GM21528 (cell line): ENCODE measurements around the gene LEF1.
"Not testable (repeated sequence)": the region's sequence is repeated elsewhere in the genome, so short reads cannot be mapped to it uniquely, and the experiment has no call there.

Source experiments
- ATAC-seq: cut with Tn5 transposase; IDR thresholded peaks from one replicate; pipeline ENCODE4 v1.9.1; 2021; ENCODE audit warnings: mild to moderate bottlenecking, moderate library complexity; ENCODE audit not compliant: unreplicated experiment, low FRiP score

The LEF1 gene

DNA sequence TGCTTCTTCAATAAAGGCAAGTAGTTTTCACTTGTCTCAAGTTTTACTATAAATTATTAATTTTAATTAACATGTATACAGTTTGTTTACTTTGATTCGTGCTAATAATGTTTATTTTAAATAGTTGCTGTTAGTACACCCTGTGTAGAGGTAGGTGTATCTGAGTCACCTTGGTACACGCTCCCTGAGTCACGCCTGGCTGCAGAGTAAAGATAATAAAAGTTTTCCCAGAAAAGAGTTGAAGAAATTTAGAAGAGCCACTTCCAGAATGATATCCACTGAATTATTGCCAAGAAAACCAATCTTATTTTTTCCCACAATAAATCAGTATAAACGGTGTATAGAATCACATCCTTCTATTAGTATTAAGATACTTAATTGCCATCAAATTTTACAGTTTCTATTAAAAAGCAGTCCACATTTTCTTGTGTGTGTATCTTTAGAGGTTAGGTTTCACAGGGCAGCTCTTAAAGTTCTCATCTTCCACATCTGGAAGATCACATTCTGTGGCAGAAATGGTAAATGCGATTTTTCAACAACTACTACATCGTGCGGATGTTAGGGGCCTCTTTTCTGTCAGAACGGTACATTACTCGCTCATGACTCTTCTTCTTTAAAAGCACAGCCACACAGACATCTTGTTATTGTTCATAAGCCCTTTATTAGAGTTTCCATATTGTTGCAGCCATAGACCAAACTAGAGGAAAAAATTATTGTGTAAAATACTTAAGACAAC, 123.6 kb downstream of the LEF1 start:
- no peak for ATAC-seq

GRCh38 chr4:108043526-108043925, 125.2 kb downstream of the LEF1 start:
- no peak for ATAC-seq

DNA sequence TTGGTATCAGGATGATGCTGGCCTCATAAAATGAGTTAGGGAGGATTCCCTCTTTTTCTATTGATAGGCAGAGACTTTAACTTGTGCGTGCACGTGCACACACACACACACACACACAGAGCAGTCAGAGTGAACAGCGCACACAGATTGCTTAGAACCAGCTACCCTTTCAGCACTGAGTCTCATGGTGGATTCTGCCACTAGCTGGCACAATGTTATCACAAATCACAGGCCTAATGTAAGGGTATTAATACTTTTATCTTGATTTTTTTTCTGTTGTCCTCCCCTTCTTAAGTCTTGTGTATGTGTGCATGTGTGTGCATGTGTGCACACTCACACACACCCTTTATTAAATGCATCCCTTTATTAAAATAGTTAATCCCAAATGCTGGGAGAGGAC, 125.8 kb downstream of the LEF1 start:
- no peak for ATAC-seq

GRCh38 chr4:108037884-108038283, 130.8 kb downstream of the LEF1 start:
- no peak for ATAC-seq

DNA sequence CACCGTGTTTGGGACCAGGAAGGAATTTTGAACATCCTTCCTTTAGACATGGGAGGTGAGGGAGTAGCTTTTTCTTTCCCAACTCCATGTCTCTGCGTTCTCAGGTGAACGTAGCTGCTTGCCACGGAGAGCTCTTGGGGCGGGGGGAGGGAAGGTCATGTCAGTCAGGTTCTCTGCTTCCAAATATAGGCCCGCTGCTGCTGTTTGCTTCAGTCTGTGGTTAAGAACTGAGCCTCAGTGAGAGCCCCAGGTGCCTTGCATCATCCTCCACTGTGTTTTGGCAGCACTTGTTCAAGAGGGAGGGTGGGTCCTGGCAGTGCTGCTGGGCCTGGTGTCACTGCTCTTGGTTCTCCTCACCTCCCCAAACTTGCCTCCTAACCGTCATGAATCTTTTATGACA, 132.5 kb downstream of the LEF1 start:
- peak; percentile 81 for ATAC-seq

DNA sequence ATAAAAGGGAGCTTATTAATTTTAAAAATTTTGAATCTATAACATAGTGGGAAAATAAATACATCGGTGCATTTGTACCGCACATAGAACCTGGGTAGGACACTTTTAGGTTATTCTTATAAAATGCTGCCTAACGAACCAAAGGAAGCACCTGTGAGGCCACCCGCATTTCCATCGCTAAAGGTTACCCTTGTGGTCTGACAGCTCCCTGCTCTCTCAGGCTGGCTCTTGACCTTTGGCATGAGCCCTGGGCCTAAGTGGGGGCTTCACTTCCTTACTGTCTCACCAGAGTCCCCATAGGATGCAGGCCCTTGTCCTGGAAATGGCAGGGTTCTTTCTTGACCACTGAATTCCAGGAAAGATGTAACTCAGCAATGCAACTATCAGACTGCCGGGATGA, 133.0 kb downstream of the LEF1 start:
- ATAC-seq, result no peak

DNA sequence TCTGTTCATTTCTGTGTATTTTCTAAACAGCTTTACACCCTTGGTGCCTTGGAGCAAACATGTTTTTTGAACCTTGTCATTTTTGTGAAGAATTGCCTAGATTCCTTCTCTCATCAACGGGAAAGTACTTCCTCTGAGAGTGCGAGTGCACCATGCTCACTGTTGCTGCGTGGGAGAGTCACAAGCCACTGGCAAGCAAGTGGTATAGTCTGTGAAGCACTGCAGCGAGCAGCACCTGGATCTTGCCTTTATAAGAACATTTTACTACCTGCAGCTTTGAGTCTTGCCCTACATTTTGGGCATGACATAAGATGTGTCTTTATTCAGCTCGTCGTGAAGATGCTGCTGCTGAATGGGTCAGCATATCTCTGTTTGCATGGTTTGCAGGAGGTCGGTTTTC, 134.2 kb downstream of the LEF1 start:
- no peak for ATAC-seq

DNA sequence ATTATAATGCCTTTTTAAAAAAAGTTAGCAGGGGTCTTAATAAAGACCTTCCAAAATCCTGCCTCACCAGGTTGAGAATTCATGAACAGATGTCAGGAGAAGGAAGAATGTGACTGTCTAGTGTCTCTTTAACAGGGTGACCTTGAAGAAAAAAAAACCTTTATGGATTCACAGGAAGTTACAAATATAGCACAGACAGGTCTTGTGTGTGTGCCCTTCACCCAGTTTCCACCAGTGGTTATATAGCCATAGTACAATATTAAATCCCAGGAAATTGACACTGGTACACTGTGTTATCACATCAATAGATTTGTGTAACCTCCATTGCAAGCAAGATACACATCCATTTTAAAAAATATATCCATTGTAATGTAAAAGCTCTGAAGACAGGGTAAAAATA, 135.4 kb downstream of the LEF1 start:
- no peak for ATAC-seq

DNA sequence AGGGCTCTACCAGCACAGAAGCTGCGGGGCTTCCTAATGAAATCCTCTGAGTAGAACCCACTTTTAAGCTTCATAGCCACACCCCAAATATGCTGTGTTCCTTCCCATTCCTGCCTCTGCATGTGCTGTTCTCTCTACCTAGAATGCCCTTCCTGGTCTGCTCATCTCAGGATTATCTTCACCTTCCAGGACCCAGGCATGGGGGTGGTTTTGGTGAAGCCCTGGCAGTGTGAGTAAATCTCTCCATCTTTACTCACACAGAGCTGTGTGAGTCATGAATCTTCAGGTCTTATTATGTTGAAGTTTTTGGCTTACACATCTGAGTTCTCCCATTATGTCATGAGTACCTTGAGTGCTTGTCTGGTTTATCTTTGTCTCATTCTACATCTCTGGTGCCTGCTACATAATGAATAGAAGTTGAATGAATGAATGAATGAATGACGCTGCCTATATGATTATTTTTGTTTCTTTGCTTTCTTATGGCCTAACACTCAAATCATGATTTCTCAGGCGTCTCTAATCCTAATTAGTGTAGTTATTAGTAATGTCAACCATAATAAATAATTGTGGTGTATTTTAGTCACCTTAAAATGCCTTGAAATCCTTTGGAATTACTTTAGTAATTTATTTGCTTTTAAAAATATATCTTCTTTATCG, 137.2 kb downstream of the LEF1 start:
- no peak for ATAC-seq

GRCh38 chr4:108030332-108030731, 138.4 kb downstream of the LEF1 start:
- ATAC-seq, result no peak

GRCh38 chr4:108029731-108030130, 139.0 kb downstream of the LEF1 start:
- no peak for ATAC-seq

- ATAC-seq, result no peak
Observed at GRCh38 chr4:108029016-108029720, 139.6 kb downstream of the LEF1 start.

DNA sequence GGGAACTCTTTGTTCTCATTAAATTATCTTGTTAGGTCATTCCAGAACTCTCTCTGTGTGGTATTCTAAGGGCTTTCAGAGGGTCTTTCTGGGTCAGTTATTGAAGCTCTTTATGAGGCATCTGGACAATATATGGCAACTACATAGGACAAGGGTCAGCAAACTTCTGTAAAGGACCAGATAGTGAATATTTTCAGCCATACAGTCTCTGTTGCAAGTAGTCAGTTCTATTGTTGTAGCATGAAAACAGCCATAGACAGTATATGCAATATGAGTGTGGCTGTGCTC, 143.9 kb downstream of the LEF1 start:
- no peak for ATAC-seq

- no peak for ATAC-seq
Observed at GRCh38 chr4:108024085-108024877, 144.5 kb downstream of the LEF1 start.

GRCh38 chr4:108018884-108019187, 149.9 kb downstream of the LEF1 start:
- ATAC-seq, result no peak

DNA sequence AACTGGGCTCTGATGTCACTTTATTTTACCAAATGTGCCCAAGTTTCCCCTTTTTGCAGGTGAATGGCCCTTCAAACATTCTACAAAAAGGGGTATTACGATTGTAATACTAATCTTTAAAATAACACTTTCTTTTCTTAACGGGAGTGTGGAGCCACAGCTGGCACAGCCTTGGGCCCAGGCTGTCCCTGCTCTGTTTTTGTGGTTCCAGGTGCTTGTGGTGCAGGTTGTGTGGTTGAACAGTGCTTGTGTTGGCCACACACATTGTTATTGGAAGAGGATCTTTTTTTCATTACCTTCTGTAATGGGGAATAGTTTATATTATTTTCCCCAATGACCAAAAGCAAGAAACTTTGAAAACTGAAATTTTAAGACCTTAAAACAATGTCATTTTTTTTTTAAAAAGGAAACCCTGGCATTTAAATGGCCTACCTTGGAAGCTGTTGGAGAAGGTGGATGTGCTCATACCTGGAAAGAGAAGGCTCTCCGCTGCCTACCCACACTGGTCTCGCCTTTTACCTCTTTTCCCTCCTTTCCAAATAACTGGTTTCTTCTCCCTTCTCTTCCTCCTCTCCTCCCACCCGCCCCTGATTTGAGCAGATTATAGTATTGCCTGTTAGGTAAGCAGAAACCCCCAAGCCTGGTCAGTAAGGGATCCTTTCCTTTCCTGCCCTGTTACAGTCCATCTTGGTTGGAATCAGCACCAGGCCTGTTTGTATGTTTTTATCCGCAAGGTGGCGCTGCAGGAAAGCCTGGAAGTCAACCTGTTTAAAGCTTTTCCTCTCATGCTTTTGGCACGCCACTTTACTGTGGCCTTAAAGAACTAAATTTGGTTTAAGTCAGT, 150.5 kb downstream of the LEF1 start:
- no peak for ATAC-seq

- ATAC-seq, result no peak
Observed at GRCh38 chr4:108013955-108014354, 154.8 kb downstream of the LEF1 start.

- no peak for ATAC-seq
Observed at GRCh38 chr4:108013327-108013726, 155.4 kb downstream of the LEF1 start.

DNA sequence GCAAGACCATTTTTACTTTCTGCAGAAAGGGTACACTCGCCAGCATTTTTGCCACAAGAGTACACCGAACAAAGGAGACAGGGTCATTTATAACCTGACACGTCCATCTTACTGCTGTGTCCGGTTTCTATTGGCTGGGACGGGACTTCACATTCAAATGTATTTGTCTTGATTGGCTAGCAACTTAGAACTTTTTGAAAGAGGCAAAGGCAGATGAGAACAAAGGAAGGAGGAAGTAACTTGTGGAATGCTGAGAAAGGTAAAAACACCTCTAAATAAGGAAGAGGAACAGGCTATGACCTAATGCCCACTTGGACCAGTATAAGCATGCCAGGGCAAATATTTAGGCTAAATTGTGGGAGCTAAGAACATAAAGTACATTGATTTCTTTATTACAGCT, 156.3 kb downstream of the LEF1 start:
- not testable (repeated sequence) for ATAC-seq

DNA sequence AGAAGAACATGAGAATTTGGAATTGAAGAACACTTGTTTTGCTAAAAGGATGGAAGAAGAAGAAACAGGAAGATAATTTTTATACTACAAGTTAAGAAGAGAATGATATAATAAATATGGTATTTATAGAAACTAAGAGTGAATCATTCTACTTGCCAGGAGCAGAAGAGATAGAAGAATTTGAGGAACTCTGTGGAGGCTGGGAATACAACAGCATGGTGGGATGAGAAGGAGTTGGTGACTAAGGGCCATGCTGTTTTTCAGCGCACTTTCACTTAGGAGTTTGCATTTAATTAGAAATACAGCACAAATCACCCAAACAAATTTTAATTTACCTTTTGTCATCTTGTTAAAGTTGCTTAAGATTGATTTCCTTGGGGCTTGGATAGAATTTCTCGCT, 158.6 kb downstream of the LEF1 start:
- ATAC-seq, result no peak
